ENCODE data around the gene C17orf113. TPM values are rescaled to one million over a fixed set of nuclear protein-coding genes. Genes with fewer than 3 reads are reported as not detected.

Gene C17orf113
- total RNA-seq, 4 donors from 2014 or later = 0.37 to 4.1 (median 3.7) TPM; not detected in 1

GRCh38 chr17:41989702-41990419 lies 60.5 kb downstream of the C17orf113 start:
- Histone ChIP-seq H3K27ac (peak overlapping the region; percentile 18 to 62 (median 51)), H3K9me3 (no peaks in the 10 kb centered on the region), H3K36me3 (peaks cover 0 to 61% (median 24%) of the 10 kb centered on the region in 4 donors), H3K4me1 (peaks cover 3 to 27% (median 9%) of the 10 kb centered on the region in 4 donors), H3K27me3 (no peaks in the 10 kb centered on the region), H3K4me3 (no peak overlapping the region)
- in situ Hi-C loops (cut with MboI; ENCODE audit: low pct_ligation_motif_present in 1 of 4, low pct_unique_long_range_greater_than_20kb in 1 of 4, low sequenced_read_pairs in 3 of 4) (no loop called here), intact Hi-C loops (cut with DNase I; ENCODE audit: low total_unique reads) (no loop called here)
- no peak for TF ChIP-seq EP300 (IDR thresholded peaks at IDR 0.05; ENCODE audit: low read depth)
- TF ChIP-seq CTCF (IDR thresholded peaks at IDR 0.05) = no peak
- no peak for TF ChIP-seq POLR2AphosphoS5 (IDR thresholded peaks at IDR 0.05)
- no peak for TF ChIP-seq POLR2A (IDR thresholded peaks at IDR 0.05)
- WGBS, 2 donors (ENCODE audit: low coverage in 1 of 2) = 66 to 78% methylated on average over 3 to 5 of the region's 5 CpGs
- DNase-seq = no peak

- Histone ChIP-seq H3K9me3 (no peaks in the 10 kb centered on the region), H3K4me1 (peaks cover 3 to 27% (median 9%) of the 10 kb centered on the region in 4 donors), H3K36me3 (peaks cover 0 to 62% (median 23%) of the 10 kb centered on the region in 4 donors), H3K27ac (no peak overlapping the region), H3K27me3 (no peaks in the 10 kb centered on the region), H3K4me3 (no peak overlapping the region)
- no peak for DNase-seq
- intact Hi-C loops (cut with DNase I; ENCODE audit: low total_unique reads) (no loop called here), in situ Hi-C loops (cut with MboI; ENCODE audit: low pct_ligation_motif_present in 1 of 4, low pct_unique_long_range_greater_than_20kb in 1 of 4, low sequenced_read_pairs in 3 of 4) (no loop called here)
- 95 to 100% methylated on average over 2 of the region's 2 CpGs for WGBS, 2 donors (ENCODE audit: low coverage in 1 of 2)
- TF ChIP-seq EP300 (IDR thresholded peaks at IDR 0.05; ENCODE audit: low read depth) (no peak), POLR2AphosphoS5 (IDR thresholded peaks at IDR 0.05) (no peak), POLR2A (IDR thresholded peaks at IDR 0.05) (no peak), CTCF (IDR thresholded peaks at IDR 0.05) (no peak)
Observed at GRCh38 chr17:41988418-41988817, 62.0 kb downstream of the C17orf113 start.

Other genes starting within 250 kb of the C17orf113 start
- gene P3H4, start 238.7 kb downstream of the C17orf113 start, total RNA-seq = 10 to 100 TPM; 18.7 to 39.6 (median 22.5) TPM
- gene FKBP10, start 237.6 kb downstream of the C17orf113 start, total RNA-seq = 10 to 100 TPM in 3 of 4 donors, 1 to 10 TPM in 1; 7.1 to 61.1 (median 12.6) TPM
- gene NT5C3B, start 214.4 kb downstream of the C17orf113 start, total RNA-seq = 10 to 100 TPM in 3 of 4 donors, 1 to 10 TPM in 1; 10.0 to 30.8 (median 24.6) TPM
- gene KLHL10, start 212.8 kb downstream of the C17orf113 start, total RNA-seq = under 1 TPM in 1 of 4 donors, not detected in 3; 0.32 TPM
- gene KLHL11, start 185.2 kb downstream of the C17orf113 start, total RNA-seq = 10 to 100 TPM in 3 of 4 donors, 1 to 10 TPM in 1; 5.4 to 19.5 (median 15.9) TPM
- gene ACLY, start 131.7 kb downstream of the C17orf113 start, total RNA-seq = 10 to 100 TPM; 39.2 to 69.2 (median 51.9) TPM
- under 1 TPM in 2 of 4 donors, not detected in 2; 0.32 to 0.55 TPM for gene ODAD4, start 120.0 kb downstream of the C17orf113 start, total RNA-seq
- gene CNP, start 83.8 kb downstream of the C17orf113 start, total RNA-seq = 100 to 1,000 TPM in 1 of 4 donors, 10 to 100 TPM in 3; 32.6 to 133 (median 54.2) TPM
- 10 to 100 TPM; 18.1 to 87.5 (median 64.5) TPM for gene DNAJC7, start 33.2 kb downstream of the C17orf113 start, total RNA-seq
- 10 to 100 TPM; 20.5 to 52.7 (median 35.0) TPM for gene NKIRAS2, start 30.5 kb downstream of the C17orf113 start, total RNA-seq
- gene ZNF385C, start 47.9 kb upstream of the C17orf113 start, total RNA-seq = under 1 TPM in 2 of 4 donors, not detected in 2; 0.27 to 0.48 TPM
- gene DHX58, start 62.1 kb upstream of the C17orf113 start, total RNA-seq = 10 to 100 TPM in 3 of 4 donors, 1 to 10 TPM in 1; 4.6 to 14.6 (median 12.8) TPM
- 100 to 1,000 TPM in 1 of 4 donors, 10 to 100 TPM in 3; 16.9 to 154 (median 48.9) TPM for gene KAT2A, start 70.8 kb upstream of the C17orf113 start, total RNA-seq
- under 1 TPM in 1 of 4 donors, not detected in 3; 0.14 TPM for gene HSPB9, start 72.2 kb upstream of the C17orf113 start, total RNA-seq
- gene RAB5C, start 104.4 kb upstream of the C17orf113 start, total RNA-seq = 100 to 1,000 TPM in 2 of 4 donors, 10 to 100 TPM in 2; 40.8 to 172 (median 112) TPM
- gene KCNH4, start 130.5 kb upstream of the C17orf113 start, total RNA-seq = not detected
- not detected for gene HCRT, start 134.9 kb upstream of the C17orf113 start, total RNA-seq
- 10 to 100 TPM; 10.8 to 34.6 (median 32.2) TPM for gene GHDC, start 143.9 kb upstream of the C17orf113 start, total RNA-seq
- gene STAT5B, start 225.8 kb upstream of the C17orf113 start, total RNA-seq = 100 to 1,000 TPM in 2 of 4 donors, 10 to 100 TPM in 2; 51.3 to 151 (median 79.1) TPM
- gene STAT5A, start 237.9 kb upstream of the C17orf113 start, total RNA-seq = 10 to 100 TPM; 36.2 to 93.7 (median 50.3) TPM